T-helper 2 cell (primary cell): Measurements from ENCODE around the gene C6orf141.

Experiments used
- DNase-seq, 5 experiments: peaks; one replicate each; pipeline versions ENCODE4 v3.0.0 to v3.0.0-alpha.2; 2012 to 2022

Gene C6orf141

GRCh38 chr6:49540614-49541013, 9.9 kb upstream of the C6orf141 start:
- no peak for DNase-seq

GRCh38 chr6:49541210-49541724, 9.2 kb upstream of the C6orf141 start:
- no peak for DNase-seq

GRCh38 chr6:49541936-49542335, 8.5 kb upstream of the C6orf141 start:
- DNase-seq, result no peak

GRCh38 chr6:49543087-49543858, 7.2 kb upstream of the C6orf141 start:
- no peak for DNase-seq

GRCh38 chr6:49546331-49546730, 4.1 kb upstream of the C6orf141 start:
- DNase-seq, result no peak

- DNase-seq, result no peak
These were observed 1.7 kb upstream of the C6orf141 start for GRCh38 chr6:49548613-49549304.

GRCh38 chr6:49549691-49550491, 577 bp upstream of the C6orf141 start:
- DNase-seq, result no peak

- no peak for DNase-seq
These were observed 804 bp downstream of the C6orf141 start for GRCh38 chr6:49551078-49551865.

GRCh38 chr6:49551866-49552129, 1.3 kb downstream of the C6orf141 start:
- DNase-seq, result no peak

- no peak for DNase-seq
These were observed 2.1 kb downstream of the C6orf141 start for GRCh38 chr6:49552596-49552995.

GRCh38 chr6:49553384-49553783, 2.9 kb downstream of the C6orf141 start:
- DNase-seq, result no peak

GRCh38 chr6:49555951-49556350, 5.5 kb downstream of the C6orf141 start:
- DNase-seq, result no peak

GRCh38 chr6:49556429-49556837, 6.0 kb downstream of the C6orf141 start:
- peak in 1 of 5 experiments; percentile 53 for DNase-seq

GRCh38 chr6:49557177-49557576, 6.7 kb downstream of the C6orf141 start:
- DNase-seq, result no peak

GRCh38 chr6:49558238-49558637, 7.8 kb downstream of the C6orf141 start:
- no peak for DNase-seq

GRCh38 chr6:49563006-49563886, 12.8 kb downstream of the C6orf141 start:
- no peak for DNase-seq

GRCh38 chr6:49564552-49564951, 14.1 kb downstream of the C6orf141 start:
- DNase-seq, result no peak

GRCh38 chr6:49565261-49565660, 14.8 kb downstream of the C6orf141 start:
- no peak for DNase-seq

GRCh38 chr6:49565855-49566254, 15.4 kb downstream of the C6orf141 start:
- no peak for DNase-seq

- no peak for DNase-seq
These were observed 20.1 kb downstream of the C6orf141 start for GRCh38 chr6:49570474-49571079.

- no peak for DNase-seq
These were observed 26.1 kb downstream of the C6orf141 start for GRCh38 chr6:49576618-49577017.
